ENCODE results near the gene CACNG1.

CACNG1 gene

DNA sequence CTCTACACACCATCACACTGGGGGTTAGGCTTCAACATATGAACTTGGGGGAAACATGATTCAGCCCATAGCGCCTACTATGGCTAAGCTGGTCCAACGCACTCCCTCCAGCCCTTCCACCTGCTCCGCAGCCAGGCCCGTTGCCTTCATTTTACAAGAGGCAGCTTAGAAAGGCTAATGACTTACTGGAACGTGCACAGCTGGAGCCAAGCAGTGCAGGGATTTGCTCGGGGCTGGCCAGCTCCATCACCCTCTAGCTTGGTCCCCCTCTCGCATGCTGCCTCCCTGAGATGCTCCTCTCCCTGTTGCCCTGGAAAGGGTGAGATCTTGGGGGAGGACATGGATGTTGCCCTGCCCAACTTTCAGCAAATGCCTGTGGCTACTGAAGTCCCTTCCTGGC, 2.8 kb upstream of the CACNG1 start:
- H3K4me3 ChIP-seq (ENCODE audit: low read depth, low read length): no peak overlapping the region
- CTCF ChIA-PET: no interaction called here
- no peak for DNase-seq (ENCODE audit: low read depth, low spot score)
- TF ChIP-seq, protein P1, sequence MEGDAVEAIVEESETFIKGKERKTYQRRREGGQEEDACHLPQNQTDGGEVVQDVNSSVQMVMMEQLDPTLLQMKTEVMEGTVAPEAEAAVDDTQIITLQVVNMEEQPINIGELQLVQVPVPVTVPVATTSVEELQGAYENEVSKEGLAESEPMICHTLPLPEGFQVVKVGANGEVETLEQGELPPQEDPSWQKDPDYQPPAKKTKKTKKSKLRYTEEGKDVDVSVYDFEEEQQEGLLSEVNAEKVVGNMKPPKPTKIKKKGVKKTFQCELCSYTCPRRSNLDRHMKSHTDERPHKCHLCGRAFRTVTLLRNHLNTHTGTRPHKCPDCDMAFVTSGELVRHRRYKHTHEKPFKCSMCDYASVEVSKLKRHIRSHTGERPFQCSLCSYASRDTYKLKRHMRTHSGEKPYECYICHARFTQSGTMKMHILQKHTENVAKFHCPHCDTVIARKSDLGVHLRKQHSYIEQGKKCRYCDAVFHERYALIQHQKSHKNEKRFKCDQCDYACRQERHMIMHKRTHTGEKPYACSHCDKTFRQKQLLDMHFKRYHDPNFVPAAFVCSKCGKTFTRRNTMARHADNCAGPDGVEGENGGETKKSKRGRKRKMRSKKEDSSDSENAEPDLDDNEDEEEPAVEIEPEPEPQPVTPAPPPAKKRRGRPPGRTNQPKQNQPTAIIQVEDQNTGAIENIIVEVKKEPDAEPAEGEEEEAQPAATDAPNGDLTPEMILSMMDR (IDR thresholded peaks at IDR 0.05; ENCODE audit: insufficient read depth, low read length, missing control alignments): no peak
- POLR2A ChIA-PET: no interaction called here

DNA sequence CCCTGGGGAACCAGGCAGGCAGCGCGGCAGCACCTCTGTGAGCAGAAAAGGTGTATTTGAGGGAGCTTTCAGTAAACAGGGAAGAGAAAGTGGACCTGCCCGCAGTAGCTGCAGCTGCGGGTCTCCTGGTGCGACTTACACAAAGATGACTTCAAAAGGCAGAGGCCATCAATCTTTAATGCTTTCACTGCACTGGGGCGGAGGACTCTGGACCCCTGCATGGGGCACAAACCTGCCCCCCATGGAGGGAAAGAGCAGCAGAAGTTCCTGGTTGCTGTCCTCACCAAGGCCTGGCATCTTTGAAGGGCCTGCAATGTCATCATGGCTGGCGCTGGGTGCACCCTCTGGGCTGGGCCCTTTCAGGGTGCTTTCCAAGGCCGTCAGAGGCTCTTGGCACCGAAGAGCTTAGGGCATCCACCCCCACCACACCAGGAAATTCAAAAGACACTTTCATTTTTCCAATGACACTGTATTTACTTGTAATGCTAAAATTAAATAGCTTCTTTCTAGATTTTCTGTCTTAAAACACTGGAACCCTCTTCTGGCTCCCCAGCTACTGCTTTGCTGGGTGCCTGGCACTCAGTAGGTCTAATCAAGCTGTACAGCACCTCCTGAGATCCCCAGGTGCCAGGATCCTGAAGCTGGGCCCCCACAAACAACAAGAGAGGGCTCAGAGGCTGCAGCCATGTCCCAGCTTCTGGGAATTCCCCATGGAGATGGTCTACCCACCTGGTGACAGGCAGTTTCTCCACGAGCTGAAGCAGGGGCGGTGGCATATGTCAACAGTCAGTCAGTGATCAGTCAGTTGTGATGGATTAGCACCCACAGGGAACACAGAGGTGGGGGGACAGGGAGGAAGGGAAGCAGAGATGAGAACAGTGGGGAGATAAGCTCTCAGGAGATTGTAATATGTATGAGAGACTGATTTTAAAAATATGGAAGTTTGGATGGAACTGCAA, 2.1 kb upstream of the CACNG1 start:
- CTCF ChIA-PET: no interaction called here
- POLR2A ChIA-PET: no interaction called here
- TF ChIP-seq, protein P1 (IDR thresholded peaks at IDR 0.05; ENCODE audit: insufficient read depth, low read length, missing control alignments): no peak
- DNase-seq (ENCODE audit: low read depth, low spot score): no peak
- H3K4me3 ChIP-seq (ENCODE audit: low read depth, low read length): no peak overlapping the region

DNA sequence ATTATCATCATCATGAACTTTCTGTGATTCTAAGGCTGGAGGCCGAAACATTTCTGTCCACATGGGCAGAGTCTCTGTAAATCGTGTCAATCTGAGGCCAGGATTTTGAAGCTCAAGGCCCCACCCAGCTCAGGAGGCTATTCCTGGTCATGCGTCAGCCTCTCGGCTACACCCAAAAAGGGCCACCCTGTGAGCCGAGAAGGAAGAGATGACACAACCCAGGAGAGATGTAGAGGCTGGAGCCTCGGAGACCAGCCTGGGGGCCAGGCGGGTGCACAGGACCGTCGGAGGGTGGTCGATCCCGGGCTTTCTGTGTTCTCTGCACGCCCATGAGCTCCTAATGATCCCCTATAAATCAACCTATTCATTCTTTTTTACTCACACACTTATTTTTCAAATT, 1.1 kb upstream of the CACNG1 start:
- TF ChIP-seq, protein P1 (IDR thresholded peaks at IDR 0.05; ENCODE audit: insufficient read depth, low read length, missing control alignments): no peak
- DNase-seq (ENCODE audit: low read depth, low spot score): no peak
- H3K4me3 ChIP-seq (ENCODE audit: low read depth, low read length): no peak overlapping the region
- ChIA-PET POLR2A (no interaction called here), CTCF (no interaction called here)

DNA sequence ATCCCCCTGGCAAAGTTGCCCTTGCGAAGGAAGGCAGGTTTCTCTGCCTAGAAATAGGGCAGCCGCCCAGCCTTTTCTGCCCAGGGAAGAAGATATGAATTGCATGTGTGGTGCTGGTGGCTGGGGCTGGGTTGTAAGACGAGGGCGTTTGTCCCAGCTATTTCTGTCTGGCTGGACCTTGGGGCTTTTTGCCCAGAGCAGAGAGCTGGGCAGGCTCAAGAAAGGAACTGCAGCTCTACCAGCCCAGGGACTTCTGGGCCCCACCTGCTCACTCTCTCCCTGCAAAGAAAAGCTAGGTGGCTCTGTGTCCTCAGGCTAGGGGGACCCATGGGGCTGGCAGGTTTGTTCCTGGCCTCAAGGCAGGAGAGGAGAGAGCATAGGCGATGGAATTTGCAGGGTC, 586 bp downstream of the CACNG1 start:
- no peak overlapping the region for H3K4me3 ChIP-seq (ENCODE audit: low read depth, low read length)
- CTCF ChIA-PET: no interaction called here
- POLR2A ChIA-PET: no interaction called here
- no peak for DNase-seq (ENCODE audit: low read depth, low spot score)
- TF ChIP-seq, protein P1 (IDR thresholded peaks at IDR 0.05; ENCODE audit: insufficient read depth, low read length, missing control alignments): no peak

DNA sequence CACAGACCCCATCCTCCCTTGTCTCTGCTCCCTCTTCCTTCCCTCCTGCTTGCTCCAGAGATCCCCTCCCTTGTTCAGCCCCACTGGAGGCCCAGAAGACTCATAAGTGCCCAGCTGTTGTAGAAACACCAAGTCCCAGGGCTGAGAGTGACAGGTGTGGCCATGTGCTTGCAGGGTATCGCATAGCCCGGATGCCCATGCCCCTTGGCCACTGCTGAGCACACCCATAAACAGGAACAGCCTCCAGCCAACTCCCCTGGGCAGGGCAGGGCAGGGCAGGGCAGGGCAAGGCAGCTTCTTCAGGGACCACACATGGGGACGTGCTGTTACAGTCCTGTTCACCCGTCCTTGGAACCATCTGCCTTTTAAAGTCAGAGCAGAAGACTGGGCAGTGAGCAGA, 2.0 kb downstream of the CACNG1 start:
- no peak overlapping the region for H3K4me3 ChIP-seq (ENCODE audit: low read depth, low read length)
- no peak for DNase-seq (ENCODE audit: low read depth, low spot score)
- ChIA-PET POLR2A (no interaction called here), CTCF (no interaction called here)
- TF ChIP-seq, protein P1 (IDR thresholded peaks at IDR 0.05; ENCODE audit: insufficient read depth, low read length, missing control alignments): no peak

DNA sequence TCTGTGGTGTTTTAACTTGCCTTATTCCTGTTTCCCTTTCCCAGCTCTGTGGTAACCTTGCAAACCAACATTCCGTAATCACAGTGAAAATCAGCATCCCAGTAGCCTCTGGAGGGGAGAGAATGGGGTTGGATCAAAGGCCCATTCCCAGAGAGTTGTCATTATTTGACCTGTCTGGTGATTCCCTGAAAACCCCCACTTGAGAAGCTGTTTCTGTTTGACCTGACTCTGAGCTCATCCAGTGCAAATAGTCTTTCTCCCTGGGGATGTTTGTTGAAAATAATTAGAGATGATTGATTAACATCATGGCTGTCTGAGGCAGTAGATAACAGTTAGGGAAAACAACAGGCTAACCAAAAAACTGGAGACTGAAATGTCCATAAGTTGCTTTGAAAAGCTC, 3.0 kb downstream of the CACNG1 start:
- ChIA-PET POLR2A (no interaction called here), CTCF (no interaction called here)
- TF ChIP-seq, protein P1 (IDR thresholded peaks at IDR 0.05; ENCODE audit: insufficient read depth, low read length, missing control alignments): no peak
- no peak for DNase-seq (ENCODE audit: low read depth, low spot score)
- H3K4me3 ChIP-seq (ENCODE audit: low read depth, low read length): no peak overlapping the region

Measured in AG04449 (cell line).